PC-3 (cell line): ENCODE data around the gene VSIG10.

ENCODE experiments used
- EZH2 ChIP-seq: fragments of 300-600 bp; sonication (generic); IDR thresholded peaks from one replicate; pipeline ENCODE4 v1.6.1; 2017; ENCODE audit warnings: antibody characterized with exemption, mild to moderate bottlenecking, low read length; ENCODE audit not compliant: unreplicated experiment
- TF ChIP-seq, protein P1 (sequence below): fragments of 300-600 bp; sonication (generic); conservative IDR thresholded peaks from 2 replicates; pipeline ENCODE4 v1.5.1; 2017; ENCODE audit warnings: antibody characterized with exemption, low read depth, mild to moderate bottlenecking, low read length

DNA sequence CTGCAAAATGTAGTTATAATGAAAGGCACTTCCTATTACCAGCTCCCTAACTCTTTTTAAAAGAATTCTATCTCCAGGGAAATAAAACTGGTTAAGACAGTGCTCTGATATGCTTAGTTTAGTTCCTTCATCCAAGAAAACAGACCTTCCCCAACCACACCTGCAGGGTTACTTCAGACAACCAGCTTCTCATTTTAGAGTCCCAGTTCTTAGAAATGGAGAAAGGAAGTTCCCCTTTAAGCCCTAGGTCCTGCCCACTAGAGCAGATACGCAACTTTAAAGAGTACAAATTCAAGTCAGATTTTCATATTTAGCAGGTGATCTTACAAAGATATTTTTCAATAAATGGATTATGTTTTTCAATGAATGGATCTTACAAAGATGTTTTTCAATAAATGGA, 38.4 kb downstream of the VSIG10 start:
- TF ChIP-seq, protein P1, sequence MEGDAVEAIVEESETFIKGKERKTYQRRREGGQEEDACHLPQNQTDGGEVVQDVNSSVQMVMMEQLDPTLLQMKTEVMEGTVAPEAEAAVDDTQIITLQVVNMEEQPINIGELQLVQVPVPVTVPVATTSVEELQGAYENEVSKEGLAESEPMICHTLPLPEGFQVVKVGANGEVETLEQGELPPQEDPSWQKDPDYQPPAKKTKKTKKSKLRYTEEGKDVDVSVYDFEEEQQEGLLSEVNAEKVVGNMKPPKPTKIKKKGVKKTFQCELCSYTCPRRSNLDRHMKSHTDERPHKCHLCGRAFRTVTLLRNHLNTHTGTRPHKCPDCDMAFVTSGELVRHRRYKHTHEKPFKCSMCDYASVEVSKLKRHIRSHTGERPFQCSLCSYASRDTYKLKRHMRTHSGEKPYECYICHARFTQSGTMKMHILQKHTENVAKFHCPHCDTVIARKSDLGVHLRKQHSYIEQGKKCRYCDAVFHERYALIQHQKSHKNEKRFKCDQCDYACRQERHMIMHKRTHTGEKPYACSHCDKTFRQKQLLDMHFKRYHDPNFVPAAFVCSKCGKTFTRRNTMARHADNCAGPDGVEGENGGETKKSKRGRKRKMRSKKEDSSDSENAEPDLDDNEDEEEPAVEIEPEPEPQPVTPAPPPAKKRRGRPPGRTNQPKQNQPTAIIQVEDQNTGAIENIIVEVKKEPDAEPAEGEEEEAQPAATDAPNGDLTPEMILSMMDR, result no peak
- no peak for TF ChIP-seq EZH2
